ENCODE data around the gene ARHGAP9.

ARHGAP9 gene

DNA sequence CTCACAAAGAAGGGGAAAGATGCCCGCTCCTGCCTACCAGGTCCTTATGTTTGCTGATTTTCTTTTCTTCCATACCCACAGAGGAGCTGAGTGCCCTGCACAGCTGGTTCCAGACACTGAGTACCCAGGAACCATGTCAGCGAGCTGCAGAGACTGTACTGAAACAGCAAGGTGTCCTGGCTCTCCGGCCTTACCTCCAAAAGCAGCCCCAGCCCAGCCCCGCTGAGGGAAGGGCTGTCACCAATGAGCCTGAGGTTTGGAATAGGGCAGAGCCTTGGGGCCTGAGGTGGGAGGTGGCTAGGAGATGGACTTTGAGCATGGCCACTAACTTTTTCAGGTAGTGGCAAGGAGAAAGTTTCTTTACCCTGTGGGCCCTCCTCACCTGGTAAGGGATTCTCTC lies 10.5 kb upstream of the ARHGAP9 start:
- no peak for DNase-seq

- DNase-seq = no peak
Measured at GRCh38 chr12:57489157-57489641, 9.5 kb upstream of the ARHGAP9 start.

- no peak for DNase-seq
Measured at GRCh38 chr12:57488402-57489156, 8.9 kb upstream of the ARHGAP9 start.

- DNase-seq = peak; percentile 98
Measured at GRCh38 chr12:57487597-57488401, 8.1 kb upstream of the ARHGAP9 start, which contains the start of gene MARS1. TSS of gene MARS1 (plus strand) at chr12:57488068. CDS start at chr12:57488091, 23 bp downstream.

GRCh38 chr12:57487055-57487596 lies 7.5 kb upstream of the ARHGAP9 start:
- peak; percentile 41 for DNase-seq

GRCh38 chr12:57485695-57486094 lies 6.0 kb upstream of the ARHGAP9 start:
- DNase-seq = no peak

GRCh38 chr12:57483466-57483865 lies 3.8 kb upstream of the ARHGAP9 start:
- no peak for DNase-seq

DNA sequence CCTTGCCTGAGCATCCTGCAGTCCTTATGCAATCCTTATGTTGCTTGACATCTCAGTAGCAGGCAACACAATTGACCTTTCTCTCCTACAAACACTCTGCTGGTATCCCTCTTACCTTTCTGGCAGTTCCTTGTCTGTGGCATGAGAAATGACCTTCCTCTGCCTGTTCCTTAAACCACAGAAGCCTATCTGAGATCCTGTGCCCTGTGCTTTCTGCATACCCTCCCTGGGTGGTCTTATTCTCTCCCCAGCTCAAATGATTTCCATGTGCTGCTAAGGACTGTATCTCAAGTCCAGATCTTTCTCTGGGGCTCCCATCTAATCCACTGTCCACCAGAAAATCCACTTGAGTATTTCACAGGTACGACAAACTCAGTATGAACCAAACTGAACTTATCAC lies 2.0 kb upstream of the ARHGAP9 start:
- DNase-seq = no peak

- no peak for DNase-seq
Measured at GRCh38 chr12:57479043-57479375, 657 bp downstream of the ARHGAP9 start.

DNA sequence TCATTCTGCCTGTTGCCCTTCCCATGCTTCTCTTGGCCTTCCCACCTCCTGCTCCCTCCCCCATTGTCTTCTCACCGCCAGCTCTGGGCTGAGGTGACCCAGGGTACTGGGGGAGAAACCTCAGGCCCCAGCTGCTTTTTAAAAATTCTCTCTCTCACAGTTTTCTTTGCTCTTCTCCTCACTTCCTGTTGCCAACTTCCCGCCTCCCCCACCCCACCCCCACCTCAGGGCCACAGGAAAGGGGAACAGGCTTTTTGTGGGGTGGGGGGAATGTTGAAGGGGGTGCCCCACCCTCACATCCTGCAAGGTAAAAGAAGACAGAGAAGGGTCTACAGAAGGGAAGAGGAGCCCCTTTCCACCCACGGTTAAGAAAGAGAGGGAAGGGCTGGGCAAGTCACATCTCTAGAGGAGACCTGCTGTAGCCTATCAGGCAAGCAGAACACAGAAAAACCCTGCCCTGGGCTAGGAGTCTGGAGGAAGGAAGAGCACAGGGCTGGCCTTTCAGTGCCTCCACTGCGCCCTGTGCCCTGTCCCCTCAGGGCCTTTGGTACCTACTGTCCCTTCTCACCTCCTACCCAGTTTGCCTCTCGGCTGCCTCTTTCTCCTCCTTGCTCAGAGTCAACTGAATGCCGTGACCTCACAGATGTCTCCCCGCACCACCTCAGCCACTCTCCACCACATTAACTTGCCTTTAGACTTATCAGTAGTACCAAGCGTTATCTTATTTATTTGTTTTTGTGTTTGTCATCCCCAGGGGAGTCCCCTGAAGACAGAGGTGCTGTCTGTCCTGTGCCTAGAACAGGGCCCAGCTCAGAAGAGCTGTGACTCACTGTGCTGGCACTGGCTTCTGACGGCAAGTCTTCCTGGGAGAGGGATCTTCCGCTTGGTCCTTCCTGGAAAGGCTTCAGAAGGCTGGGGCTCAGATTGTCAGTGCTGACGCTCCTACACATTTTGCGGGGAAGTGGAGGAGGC lies 1.7 kb downstream of the ARHGAP9 start:
- DNase-seq = peak; percentile 72

DNA sequence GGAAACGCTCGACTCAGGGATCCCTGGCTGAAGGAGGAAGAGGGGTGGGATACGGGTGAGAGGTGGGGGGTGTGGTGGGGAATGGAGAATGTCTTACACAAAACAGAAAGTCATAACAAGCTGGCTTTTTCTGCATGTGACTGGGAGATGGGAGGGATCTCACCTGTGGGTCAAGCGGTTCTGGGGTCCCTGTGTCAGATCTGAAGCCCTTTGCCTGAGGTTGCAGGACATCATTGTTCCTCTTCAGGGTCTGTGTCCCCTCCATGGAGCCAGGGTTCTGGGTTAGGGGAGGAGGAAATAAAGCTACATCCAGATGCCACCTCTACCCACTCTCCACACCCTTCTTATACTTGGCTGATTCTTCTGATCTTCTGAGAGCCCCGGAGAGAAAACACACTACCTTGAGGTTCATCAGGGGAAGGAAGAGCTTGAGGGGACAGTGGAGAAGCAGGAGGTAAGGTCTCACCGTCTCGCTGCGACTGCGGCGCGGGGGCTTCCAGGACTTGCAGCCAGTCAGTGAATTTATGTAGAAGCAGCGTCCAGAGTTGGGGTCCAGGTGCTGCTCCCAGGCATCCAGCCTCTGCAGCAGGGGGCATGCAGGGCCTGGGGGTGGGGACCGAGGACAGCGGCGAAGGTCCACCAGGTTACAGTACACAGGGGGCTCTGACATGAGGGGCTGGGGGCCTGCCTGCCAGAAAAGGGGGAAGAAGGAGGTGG lies 2.5 kb downstream of the ARHGAP9 start:
- no peak for DNase-seq

GRCh38 chr12:57476162-57476992 lies 3.3 kb downstream of the ARHGAP9 start:
- no peak for DNase-seq

GRCh38 chr12:57475271-57476161 lies 4.2 kb downstream of the ARHGAP9 start:
- DNase-seq = no peak

GRCh38 chr12:57474862-57475261 lies 4.8 kb downstream of the ARHGAP9 start:
- no peak for DNase-seq

DNA sequence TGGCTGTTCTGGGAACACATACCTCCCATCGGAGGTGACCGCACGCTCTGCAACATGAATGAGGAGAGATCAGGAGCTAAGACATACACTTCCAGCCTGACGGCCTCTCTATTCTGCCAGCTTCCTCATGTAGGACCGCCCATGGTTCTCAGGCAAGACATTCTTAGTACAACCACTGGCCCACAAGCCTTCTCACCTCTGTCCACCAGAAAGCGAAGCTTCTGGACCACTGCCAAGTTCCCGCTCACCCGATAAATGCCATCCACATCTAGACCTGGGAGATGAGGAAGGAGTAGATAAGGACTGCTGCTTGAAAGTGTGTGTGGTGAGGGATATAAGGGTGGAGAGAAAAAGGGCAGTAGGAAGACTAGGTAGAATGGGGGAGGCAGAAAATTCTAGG lies 5.2 kb downstream of the ARHGAP9 start:
- DNase-seq = no peak

GRCh38 chr12:57473886-57474285 lies 5.8 kb downstream of the ARHGAP9 start:
- DNase-seq = no peak

DNA sequence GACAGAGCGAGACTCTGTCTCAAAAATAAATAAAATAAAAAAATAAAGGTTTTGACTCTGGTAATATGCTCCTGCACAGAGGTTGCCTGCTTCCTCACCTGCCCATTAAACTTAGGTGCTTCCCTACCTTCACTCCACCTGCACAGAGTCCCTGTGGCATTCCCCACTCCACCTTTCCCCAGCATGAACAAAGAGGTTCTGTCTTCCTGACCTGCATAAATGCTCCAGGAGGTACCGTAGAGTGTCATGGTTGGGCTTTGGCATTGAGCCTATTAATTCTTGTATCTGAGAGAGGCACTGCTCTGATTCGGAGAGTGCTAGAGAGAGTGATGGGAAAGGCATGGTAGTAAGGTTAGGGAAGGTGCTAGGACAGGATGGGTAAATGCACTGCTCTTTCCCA lies 6.3 kb downstream of the ARHGAP9 start:
- DNase-seq = no peak

GRCh38 chr12:57472391-57472790 lies 7.3 kb downstream of the ARHGAP9 start:
- DNase-seq = no peak

- DNase-seq = no peak
Measured at GRCh38 chr12:57471661-57472060, 8.0 kb downstream of the ARHGAP9 start.
